Progenitor cell of endocrine pancreas (in vitro differentiated cells): ENCODE data around the gene SLC6A4. TPM values are rescaled to one million over a fixed set of nuclear protein-coding genes. Genes with fewer than 3 reads are reported as not detected.
"Not testable (repeated sequence)": the region's sequence is repeated elsewhere in the genome, so short reads cannot be mapped to it uniquely, and the experiment has no call there.

Source experiments
- DNase-seq: peaks from one replicate; pipeline ENCODE4 v3.0.0; 2021; ENCODE audit warnings: low spot score; ENCODE audit not compliant: unreplicated experiment
- H3K27ac Mint-ChIP-seq: 2 replicates; pipeline ENCODE4 v1.8.0; 2021; ENCODE audit warnings: mild to moderate bottlenecking, moderate library complexity, mixed read lengths
- H3K27me3 Mint-ChIP-seq: 2 replicates; pipeline ENCODE4 v1.8.0; 2021; ENCODE audit warnings: mixed read lengths
- H3K36me3 Mint-ChIP-seq: 2 replicates; pipeline ENCODE4 v1.8.0; 2022; ENCODE audit warnings: mixed read lengths; ENCODE audit not compliant: insufficient read depth
- H3K4me1 Mint-ChIP-seq: 2 replicates; pipeline ENCODE4 v1.8.0; 2021; ENCODE audit warnings: low read depth, mixed read lengths
- H3K4me3 Mint-ChIP-seq: 2 replicates; pipeline ENCODE4 v1.8.0; 2021; ENCODE audit warnings: low read depth, mild to moderate bottlenecking, moderate library complexity, mixed read lengths
- H3K9me3 Mint-ChIP-seq: 2 replicates; pipeline ENCODE4 v1.8.0; 2021; ENCODE audit warnings: low read depth, mixed read lengths
- CTCF ChIP-seq: fragments of 200-600 bp; sonication (generic); IDR thresholded peaks from one replicate; pipeline ENCODE4 v1.5.0; 2021; ENCODE audit warnings: antibody characterized with exemption, mild to moderate bottlenecking; ENCODE audit not compliant: unreplicated experiment
- total RNA-seq: library from RNA; stranded (reverse); gene quantifications from 2 replicates; pipeline ENCODE4 v1.2.1, GENCODE V29; 2021

SLC6A4 gene
- total RNA-seq, 1 donor from 2014 or later, result 0.96 TPM

DNA sequence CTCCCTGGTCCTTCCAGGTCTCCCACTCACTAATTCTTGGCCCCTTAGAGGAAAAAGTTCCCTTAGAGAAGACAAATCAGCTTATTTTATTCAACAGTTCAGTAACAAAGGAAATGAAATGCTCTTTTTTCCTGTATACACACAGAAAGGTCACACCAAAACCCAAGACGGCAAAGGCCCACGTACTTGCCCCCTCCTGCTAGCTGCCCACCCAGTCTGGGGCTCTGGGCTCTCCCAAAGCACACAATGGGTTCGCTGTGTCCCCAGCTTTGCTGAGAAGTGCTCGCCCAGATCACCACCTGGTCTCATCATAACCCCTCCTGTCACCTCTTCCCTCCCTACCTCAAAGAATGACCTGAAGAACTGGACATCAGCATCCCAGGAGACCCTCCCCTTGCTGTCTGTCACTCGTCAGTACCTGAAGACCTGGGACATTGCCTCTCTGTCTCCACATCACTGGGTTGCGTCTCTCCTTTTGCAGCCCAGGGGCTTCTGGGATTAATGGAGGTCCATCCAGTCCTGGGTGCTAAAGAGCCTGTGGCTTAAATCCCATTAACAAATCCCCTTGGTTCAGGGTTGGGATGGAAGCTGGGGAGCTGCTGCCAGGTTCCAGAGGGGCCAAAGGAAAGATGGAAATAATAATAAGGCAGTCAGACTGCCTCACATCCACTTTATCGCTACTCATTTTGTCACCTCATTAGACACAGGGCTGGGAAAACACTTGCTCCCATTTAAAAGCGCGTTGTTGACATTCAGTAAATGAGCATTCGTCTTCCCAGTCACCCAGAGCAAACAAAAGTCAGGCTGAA lies 3.3 kb downstream of the SLC6A4 start:
- no peak for TF ChIP-seq CTCF
- no peaks in the 10 kb centered on the region for H3K36me3 Mint-ChIP-seq
- DNase-seq, result no peak
- H3K9me3 Mint-ChIP-seq, result no peaks in the 10 kb centered on the region
- peak overlapping the region; percentile 31 for H3K4me3 Mint-ChIP-seq
- H3K27ac Mint-ChIP-seq, result peak overlapping the region; percentile 71
- H3K4me1 Mint-ChIP-seq, result peaks cover 52% of the 10 kb centered on the region
- peaks cover 46% of the 10 kb centered on the region for H3K27me3 Mint-ChIP-seq

- H3K4me1 Mint-ChIP-seq, result peaks cover 57% of the 10 kb centered on the region
- no peak for TF ChIP-seq CTCF
- H3K27me3 Mint-ChIP-seq, result peaks cover 45% of the 10 kb centered on the region
Measured at GRCh38 chr17:30230596-30231125, 4.8 kb downstream of the SLC6A4 start.

GRCh38 chr17:30230009-30230408 lies 5.5 kb downstream of the SLC6A4 start:
- H3K27me3 Mint-ChIP-seq, result peaks cover 45% of the 10 kb centered on the region
- H3K36me3 Mint-ChIP-seq, H3K4me3 Mint-ChIP-seq, H3K9me3 Mint-ChIP-seq, H3K27ac Mint-ChIP-seq, DNase-seq: not testable (repeated sequence)
- H3K4me1 Mint-ChIP-seq, result peaks cover 60% of the 10 kb centered on the region

More at GRCh38 chr17:30230596-30231125, 4.8 kb downstream of the SLC6A4 start:
- Mint-ChIP-seq H3K9me3 (no peaks in the 10 kb centered on the region), H3K4me3 (no peak overlapping the region), H3K27ac (no peak overlapping the region), H3K36me3 (no peaks in the 10 kb centered on the region)
- DNase-seq, result no peak

DNA sequence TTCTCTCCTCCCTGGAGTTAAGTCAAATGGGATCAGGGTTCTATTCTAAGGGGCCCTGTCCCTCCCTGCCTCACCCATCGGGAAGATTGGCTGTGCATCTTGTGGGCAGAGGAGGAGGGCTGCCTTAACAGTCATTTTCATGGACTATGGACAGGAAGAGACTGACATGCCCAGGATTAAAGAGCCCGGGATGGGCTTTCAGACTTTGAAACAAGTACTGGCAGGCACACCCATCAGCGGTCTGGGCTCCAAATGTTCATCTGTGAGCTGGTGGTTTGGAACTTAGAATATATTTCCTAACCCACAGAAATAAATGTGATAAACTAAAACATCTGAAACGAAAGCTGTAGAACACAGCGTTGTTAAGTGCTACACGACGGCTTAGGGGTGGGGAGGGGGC lies 6.5 kb downstream of the SLC6A4 start:
- Mint-ChIP-seq H3K4me3 (no peak overlapping the region), H3K9me3 (no peaks in the 10 kb centered on the region), H3K27ac (no peak overlapping the region), H3K27me3 (peaks cover 39% of the 10 kb centered on the region), H3K4me1 (peaks cover 57% of the 10 kb centered on the region), H3K36me3 (no peaks in the 10 kb centered on the region)
- TF ChIP-seq CTCF, result no peak
- no peak for DNase-seq

DNA sequence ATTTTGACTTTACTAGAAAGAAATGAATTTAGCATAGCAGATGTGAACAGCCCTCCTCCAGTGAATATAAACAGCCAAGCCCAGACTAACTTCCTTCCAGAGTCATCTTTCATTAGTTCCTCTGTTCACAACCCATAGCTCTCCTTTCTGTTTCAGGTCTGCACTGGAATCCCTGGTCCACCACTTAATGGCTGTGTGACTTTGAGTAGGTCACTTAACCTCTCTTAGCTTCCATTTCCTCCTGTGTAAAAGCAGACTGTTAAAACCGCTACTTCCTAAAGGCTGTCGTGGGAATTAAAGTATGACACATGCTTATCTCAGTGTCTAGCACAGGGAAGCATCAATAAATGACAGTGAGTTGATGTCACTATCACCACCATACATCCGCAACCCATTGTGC lies 7.5 kb downstream of the SLC6A4 start:
- no peak for DNase-seq
- no peaks in the 10 kb centered on the region for H3K36me3 Mint-ChIP-seq
- no peak for TF ChIP-seq CTCF
- peaks cover 31% of the 10 kb centered on the region for H3K27me3 Mint-ChIP-seq
- peaks cover 55% of the 10 kb centered on the region for H3K4me1 Mint-ChIP-seq
- no peak overlapping the region for H3K4me3 Mint-ChIP-seq
- H3K27ac Mint-ChIP-seq, result no peak overlapping the region
- H3K9me3 Mint-ChIP-seq, result no peaks in the 10 kb centered on the region

- no peak for DNase-seq
- no peak for TF ChIP-seq CTCF
- H3K27ac Mint-ChIP-seq, result peak overlapping the region; percentile 19
- no peaks in the 10 kb centered on the region for H3K36me3 Mint-ChIP-seq
- H3K4me3 Mint-ChIP-seq, result no peak overlapping the region
- H3K9me3 Mint-ChIP-seq, result no peaks in the 10 kb centered on the region
- peaks cover 31% of the 10 kb centered on the region for H3K27me3 Mint-ChIP-seq
- H3K4me1 Mint-ChIP-seq, result peaks cover 49% of the 10 kb centered on the region
Measured at GRCh38 chr17:30226878-30227277, 8.6 kb downstream of the SLC6A4 start.
